ENCODE results near the gene CD151. TPM values are rescaled to one million over a fixed set of nuclear protein-coding genes. Genes with fewer than 3 reads are reported as not detected.

The CD151 gene
- polyA plus RNA-seq, 1 experiment: 559 TPM

- TF ChIP-seq CTCF (IDR thresholded peaks at IDR 0.05; ENCODE audit: low read depth, low read length): no peak
- Histone ChIP-seq H3K9me3 (ENCODE audit: control insufficient read depth, insufficient read depth, low read length) (no peaks in the 10 kb centered on the region; the same call in 1 of the 2 replicates), H3K4me3 (ENCODE audit: low read depth, low read length) (no peak overlapping the region), H3K27ac (ENCODE audit: low read depth, low read length) (no peak overlapping the region), H3K27me3 (ENCODE audit: control insufficient read depth, insufficient read depth, low read length) (no peaks in the 10 kb centered on the region)
- no peak for DNase-seq (ENCODE audit: low read depth, low spot score)
- CTCF ChIA-PET: no interaction called here
- POLR2A ChIA-PET: no interaction called here
Observed at GRCh38 chr11:877565-877964, 44.8 kb downstream of the CD151 start.

GRCh38 chr11:880447-880846, 47.7 kb downstream of the CD151 start:
- H3K27me3 ChIP-seq (ENCODE audit: control insufficient read depth, insufficient read depth, low read length): no peaks in the 10 kb centered on the region
- no peak for DNase-seq (ENCODE audit: low read depth, low spot score)
- H3K9me3 ChIP-seq (ENCODE audit: control insufficient read depth, insufficient read depth, low read length): no peaks in the 10 kb centered on the region; the same call in 1 of the 2 replicates
- no peak for TF ChIP-seq CTCF (IDR thresholded peaks at IDR 0.05; ENCODE audit: low read depth, low read length)
- CTCF ChIA-PET: no interaction called here
- no peak overlapping the region for H3K27ac ChIP-seq (ENCODE audit: low read depth, low read length)
- H3K4me3 ChIP-seq (ENCODE audit: low read depth, low read length): no peak overlapping the region
- POLR2A ChIA-PET: no interaction called here

DNA sequence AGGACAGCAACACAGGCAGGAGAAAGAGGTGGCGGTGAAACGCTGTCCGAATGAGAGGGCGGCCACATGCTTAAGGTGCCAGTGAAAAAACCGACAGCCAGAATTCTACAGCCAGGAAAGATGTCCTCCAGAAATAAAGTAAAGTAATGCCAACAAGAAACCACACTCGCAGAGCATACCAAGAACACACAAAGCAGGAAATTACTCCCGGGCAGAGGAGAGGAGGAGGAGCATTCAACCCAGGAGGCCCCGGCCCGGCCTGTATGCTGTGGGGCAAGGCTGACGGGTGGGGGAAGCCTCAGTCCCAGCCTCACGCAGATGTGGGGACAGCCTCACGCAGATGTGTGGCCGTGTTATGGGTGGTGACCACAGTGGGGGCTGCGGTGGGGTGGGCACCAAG, 49.8 kb downstream of the CD151 start:
- ChIA-PET POLR2A (no interaction called here), CTCF (no interaction called here)

DNA sequence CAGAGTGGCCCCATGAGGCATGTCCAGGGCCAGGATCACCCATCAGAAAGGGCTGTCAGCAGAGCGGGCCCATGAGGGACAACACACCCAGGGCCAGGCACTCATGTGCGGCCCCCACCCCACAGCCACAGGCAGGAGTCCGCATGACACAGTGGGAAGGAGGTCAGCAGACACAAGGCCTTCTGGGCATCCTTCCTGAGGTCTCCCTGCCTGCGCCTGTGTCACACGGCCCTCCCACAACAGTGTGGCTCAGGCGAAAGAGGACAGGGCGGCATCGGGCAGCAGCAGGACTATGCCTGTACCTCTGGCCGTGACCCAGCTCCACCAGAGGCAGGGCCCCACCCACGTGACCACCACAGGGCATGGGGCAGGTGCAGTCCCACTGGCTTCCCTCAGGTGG, 50.8 kb downstream of the CD151 start:
- CTCF ChIA-PET: no interaction called here
- no peak overlapping the region for H3K27ac ChIP-seq (ENCODE audit: low read depth, low read length)
- POLR2A ChIA-PET: no interaction called here
- no peak overlapping the region for H3K4me3 ChIP-seq (ENCODE audit: low read depth, low read length)
- no peaks in the 10 kb centered on the region for H3K27me3 ChIP-seq (ENCODE audit: control insufficient read depth, insufficient read depth, low read length)
- DNase-seq (ENCODE audit: low read depth, low spot score): no peak
- TF ChIP-seq CTCF (IDR thresholded peaks at IDR 0.05; ENCODE audit: low read depth, low read length): no peak
- H3K9me3 ChIP-seq (ENCODE audit: control insufficient read depth, insufficient read depth, low read length): no peaks in the 10 kb centered on the region

More for the DNA sequence above, 49.8 kb downstream of the CD151 start:
- no peak for DNase-seq (ENCODE audit: low read depth, low spot score)
- no peak for TF ChIP-seq CTCF (IDR thresholded peaks at IDR 0.05; ENCODE audit: low read depth, low read length)
- no peaks in the 10 kb centered on the region for H3K27me3 ChIP-seq (ENCODE audit: control insufficient read depth, insufficient read depth, low read length)
- no peaks in the 10 kb centered on the region; the same call in 1 of the 2 replicates for H3K9me3 ChIP-seq (ENCODE audit: control insufficient read depth, insufficient read depth, low read length)
- no peak overlapping the region for H3K27ac ChIP-seq (ENCODE audit: low read depth, low read length)
- H3K4me3 ChIP-seq (ENCODE audit: low read depth, low read length): no peak overlapping the region

GRCh38 chr11:884578-885070, 51.9 kb downstream of the CD151 start:
- no peak for TF ChIP-seq CTCF (IDR thresholded peaks at IDR 0.05; ENCODE audit: low read depth, low read length)
- H3K27me3 ChIP-seq (ENCODE audit: control insufficient read depth, insufficient read depth, low read length): no peaks in the 10 kb centered on the region
- no peak for DNase-seq (ENCODE audit: low read depth, low spot score)
- ChIA-PET POLR2A (no interaction called here), CTCF (no interaction called here)
- no peaks in the 10 kb centered on the region for H3K9me3 ChIP-seq (ENCODE audit: control insufficient read depth, insufficient read depth, low read length)
- H3K27ac ChIP-seq (ENCODE audit: low read depth, low read length): no peak overlapping the region
- no peak overlapping the region for H3K4me3 ChIP-seq (ENCODE audit: low read depth, low read length)

Data from AG04450 (cell line).